ENCODE results near the gene SCRT2.

- TF ChIP-seq, protein P1, sequence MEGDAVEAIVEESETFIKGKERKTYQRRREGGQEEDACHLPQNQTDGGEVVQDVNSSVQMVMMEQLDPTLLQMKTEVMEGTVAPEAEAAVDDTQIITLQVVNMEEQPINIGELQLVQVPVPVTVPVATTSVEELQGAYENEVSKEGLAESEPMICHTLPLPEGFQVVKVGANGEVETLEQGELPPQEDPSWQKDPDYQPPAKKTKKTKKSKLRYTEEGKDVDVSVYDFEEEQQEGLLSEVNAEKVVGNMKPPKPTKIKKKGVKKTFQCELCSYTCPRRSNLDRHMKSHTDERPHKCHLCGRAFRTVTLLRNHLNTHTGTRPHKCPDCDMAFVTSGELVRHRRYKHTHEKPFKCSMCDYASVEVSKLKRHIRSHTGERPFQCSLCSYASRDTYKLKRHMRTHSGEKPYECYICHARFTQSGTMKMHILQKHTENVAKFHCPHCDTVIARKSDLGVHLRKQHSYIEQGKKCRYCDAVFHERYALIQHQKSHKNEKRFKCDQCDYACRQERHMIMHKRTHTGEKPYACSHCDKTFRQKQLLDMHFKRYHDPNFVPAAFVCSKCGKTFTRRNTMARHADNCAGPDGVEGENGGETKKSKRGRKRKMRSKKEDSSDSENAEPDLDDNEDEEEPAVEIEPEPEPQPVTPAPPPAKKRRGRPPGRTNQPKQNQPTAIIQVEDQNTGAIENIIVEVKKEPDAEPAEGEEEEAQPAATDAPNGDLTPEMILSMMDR (IDR thresholded peaks at IDR 0.05) = no peak
- TF ChIP-seq ZFX (IDR thresholded peaks at IDR 0.05; ENCODE audit: borderline replicate concordance) = no peak
These were observed 5.1 kb upstream of the SCRT2 start for GRCh38 chr20:680638-681187.

Data from 22Rv1 (cell line).